NCI-H526 (cell line): ENCODE results near the gene ORC1.

Experiments used
- DNase-seq, 2 experiments: peaks; one replicate each; lab custom pipeline; 2025; lab: John Stamatoyannopoulos, UW

The ORC1 gene

DNA sequence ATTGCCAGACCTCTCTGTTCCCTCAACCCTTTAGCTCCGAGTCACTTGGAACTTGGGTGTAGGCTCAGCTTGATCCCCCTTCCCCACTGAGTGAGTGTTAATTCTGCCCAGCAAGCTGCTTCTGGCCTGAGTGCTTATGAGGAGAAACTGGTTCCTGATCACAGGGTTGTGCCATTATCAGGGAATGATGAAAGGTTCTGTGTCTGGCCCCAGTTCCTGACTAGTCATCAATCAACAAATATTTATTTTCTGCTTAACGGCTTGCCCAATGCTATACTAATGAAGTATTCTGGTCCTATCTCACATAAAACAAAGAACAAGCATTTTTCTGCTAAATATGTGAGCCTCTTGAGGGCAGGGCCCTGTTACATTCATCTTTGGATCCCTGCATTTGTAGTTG is 59.0 kb downstream of the ORC1 start:
- DNase-seq = no peak

DNA sequence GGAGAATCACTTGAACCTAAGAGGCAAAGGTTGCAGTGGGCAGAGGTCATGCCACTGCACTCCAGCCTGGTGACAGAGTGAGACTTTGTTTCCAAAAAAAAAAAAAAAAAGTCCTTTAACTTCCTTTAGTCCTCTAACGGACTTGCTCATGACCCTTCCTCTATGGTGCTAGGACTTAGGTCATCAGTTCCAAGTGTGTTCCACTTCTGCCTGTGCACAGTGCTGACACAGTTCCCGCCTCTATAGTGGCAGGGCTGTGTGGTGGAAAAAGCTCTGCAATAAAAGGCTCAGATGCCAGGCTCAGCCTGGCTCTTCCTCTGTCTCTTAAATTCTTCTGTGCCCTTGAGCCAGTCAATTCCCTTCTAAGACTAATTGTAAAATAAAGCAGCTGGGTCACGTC is 60.2 kb downstream of the ORC1 start:
- DNase-seq = no peak

DNA sequence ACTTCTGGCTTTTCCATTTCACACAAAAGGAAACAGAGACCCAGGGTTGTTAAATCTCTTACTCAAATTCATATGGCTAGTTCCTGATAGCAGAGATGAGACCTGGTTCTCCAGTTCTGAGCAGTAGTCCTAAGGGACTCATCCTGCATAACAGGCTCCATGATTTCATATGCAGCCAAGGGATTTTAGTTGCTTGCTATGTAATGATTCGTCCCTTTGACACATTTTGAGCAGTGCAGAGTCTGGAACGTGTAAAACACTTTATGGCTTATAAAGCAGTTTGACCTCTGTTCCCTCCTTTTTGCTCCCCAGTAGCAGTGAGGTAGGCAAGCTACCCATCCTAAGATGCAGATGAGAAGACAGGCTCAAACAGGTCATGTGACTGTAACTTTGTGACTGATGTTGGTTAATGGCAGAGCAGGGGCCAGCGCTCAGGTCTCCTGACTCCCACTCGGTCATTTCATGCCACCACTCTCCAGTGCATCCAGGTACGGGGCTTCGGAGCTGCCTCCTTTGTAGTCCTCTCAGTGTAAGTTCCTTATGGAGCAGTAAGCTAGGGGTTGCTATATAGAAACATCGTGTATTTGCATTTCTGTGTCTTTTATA is 62.5 kb downstream of the ORC1 start:
- no peak for DNase-seq

- DNase-seq = no peak
Measured at GRCh38 chr1:52337439-52337838, 66.8 kb downstream of the ORC1 start.

DNA sequence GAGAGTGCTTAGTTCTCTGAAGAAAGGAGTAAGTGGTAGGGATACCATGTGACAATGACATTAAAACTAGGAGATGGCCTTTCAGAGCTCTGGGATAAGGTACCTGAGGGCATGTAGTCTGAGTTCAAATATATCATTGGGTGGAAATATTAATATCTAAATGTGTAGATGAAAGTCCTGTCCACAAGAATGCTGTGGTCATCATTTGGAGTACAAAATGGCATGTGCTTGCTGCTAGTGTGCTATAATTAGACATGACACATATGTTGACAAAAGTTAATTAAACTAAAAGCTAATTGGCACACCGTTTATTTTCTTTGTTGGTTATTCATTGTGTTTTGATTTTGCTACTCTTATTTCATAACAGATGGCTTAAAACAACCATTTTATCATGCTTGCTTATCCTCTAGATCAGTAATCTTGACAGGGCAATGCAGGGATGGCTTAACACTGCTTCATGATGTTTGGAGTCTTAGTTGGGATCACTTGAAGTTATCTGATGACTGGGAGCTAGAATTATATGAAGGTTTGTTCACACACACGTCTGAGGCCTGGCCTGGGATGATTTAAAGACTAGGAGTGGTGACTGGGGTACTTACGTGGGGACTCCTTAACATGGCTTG is 69.2 kb downstream of the ORC1 start:
- no peak for DNase-seq

- no peak for DNase-seq
Measured at GRCh38 chr1:52332411-52332810, 71.8 kb downstream of the ORC1 start.

GRCh38 chr1:52328615-52329014 is 75.6 kb downstream of the ORC1 start:
- no peak for DNase-seq

DNA sequence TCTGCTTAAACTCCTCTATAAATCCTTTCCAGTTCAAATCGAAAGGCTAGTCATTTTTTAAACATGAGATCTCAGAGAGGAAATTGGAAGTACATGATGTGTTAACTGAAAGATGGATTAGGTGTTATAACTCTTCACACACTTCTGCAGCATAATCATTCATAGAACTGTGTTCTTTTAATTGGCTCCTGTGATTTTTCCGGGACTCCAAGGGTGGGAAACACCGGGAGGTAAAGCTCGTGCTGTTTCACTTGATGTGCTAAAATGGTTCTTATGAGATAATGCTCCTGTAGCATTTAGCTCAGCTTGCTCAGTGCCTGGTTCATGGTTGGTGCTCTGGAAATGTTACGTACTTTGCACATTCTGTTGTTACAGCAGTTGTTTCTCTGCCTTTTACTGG is 78.4 kb downstream of the ORC1 start:
- DNase-seq = no peak

GRCh38 chr1:52323731-52324130 is 80.5 kb downstream of the ORC1 start:
- DNase-seq = no peak
